ENCODE results near the gene ARL15.
"Not testable (repeated sequence)": the region's sequence is repeated elsewhere in the genome, so short reads cannot be mapped to it uniquely, and the experiment has no call there.

The ARL15 gene

GRCh38 chr5:53983568-53984460, 326.6 kb downstream of the ARL15 start:
- no peak for TF ChIP-seq CTCF (IDR thresholded peaks at IDR 0.05; ENCODE audit: low read depth, low read length, missing control alignments)
- H3K4me3 ChIP-seq (ENCODE audit: low read depth, low read length) = no peak overlapping the region
- in situ Hi-C loops (cut with HindIII; ENCODE audit: low sequenced_read_pairs) = no loop called here
- no peak for DNase-seq (ENCODE audit: low read depth)

- H3K4me3 ChIP-seq (ENCODE audit: low read depth, low read length); in situ Hi-C loops (cut with HindIII; ENCODE audit: low sequenced_read_pairs): not testable (repeated sequence)
These were observed 328.1 kb downstream of the ARL15 start for GRCh38 chr5:53982319-53982718.

GRCh38 chr5:53980061-53980460, 330.3 kb downstream of the ARL15 start:
- no peak for TF ChIP-seq CTCF (IDR thresholded peaks at IDR 0.05; ENCODE audit: low read depth, low read length, missing control alignments)
- in situ Hi-C loops (cut with HindIII; ENCODE audit: low sequenced_read_pairs) = no loop called here
- H3K4me3 ChIP-seq (ENCODE audit: low read depth, low read length) = no peak overlapping the region
- DNase-seq (ENCODE audit: low read depth) = no peak

More at GRCh38 chr5:53982319-53982718, 328.1 kb downstream of the ARL15 start:
- not testable (repeated sequence) for DNase-seq (ENCODE audit: low read depth)

- DNase-seq (ENCODE audit: low read depth) = no peak
- TF ChIP-seq CTCF (IDR thresholded peaks at IDR 0.05; ENCODE audit: low read depth, low read length, missing control alignments) = no peak
- in situ Hi-C loops (cut with HindIII; ENCODE audit: low sequenced_read_pairs) = no loop called here
- H3K4me3 ChIP-seq (ENCODE audit: low read depth, low read length) = no peak overlapping the region
These were observed 336.4 kb downstream of the ARL15 start for GRCh38 chr5:53974021-53974420.

- TF ChIP-seq CTCF (IDR thresholded peaks at IDR 0.05; ENCODE audit: low read depth, low read length, missing control alignments) = no peak
- no peak for DNase-seq (ENCODE audit: low read depth)
- in situ Hi-C loops (cut with HindIII; ENCODE audit: low sequenced_read_pairs) = no loop called here
- no peak overlapping the region for H3K4me3 ChIP-seq (ENCODE audit: low read depth, low read length)
These were observed 338.1 kb downstream of the ARL15 start for GRCh38 chr5:53972314-53972713.

- TF ChIP-seq CTCF (IDR thresholded peaks at IDR 0.05; ENCODE audit: low read depth, low read length, missing control alignments) = no peak
- DNase-seq (ENCODE audit: low read depth) = no peak
- in situ Hi-C loops (cut with HindIII; ENCODE audit: low sequenced_read_pairs) = no loop called here
- no peak overlapping the region for H3K4me3 ChIP-seq (ENCODE audit: low read depth, low read length)
These were observed 338.8 kb downstream of the ARL15 start for GRCh38 chr5:53971551-53971950.

GRCh38 chr5:53971131-53971530, 339.2 kb downstream of the ARL15 start:
- DNase-seq (ENCODE audit: low read depth) = no peak
- in situ Hi-C loops (cut with HindIII; ENCODE audit: low sequenced_read_pairs) = no loop called here
- H3K4me3 ChIP-seq (ENCODE audit: low read depth, low read length) = no peak overlapping the region
- no peak for TF ChIP-seq CTCF (IDR thresholded peaks at IDR 0.05; ENCODE audit: low read depth, low read length, missing control alignments)

Measured in astrocyte of the cerebellum (primary cell).